Kidney (tissue), 14 donors: Measurements from ENCODE around the gene SMAD7. TPM values are rescaled to one million over a fixed set of nuclear protein-coding genes. Genes with fewer than 3 reads are reported as not detected.

ENCODE experiments used
- DNase-seq, 5 donors: peaks; one replicate each; pipeline ENCODE4 v3.0.0-alpha.2; 2013 to 2020
- FAIRE-seq: peaks from 2 replicates; lab custom pipeline; 2012; peaks lifted over from hg19 to GRCh38; lab: Jason Lieb, UNC
- H3K27ac ChIP-seq, 2 donors: one replicate each; pipeline ENCODE4 v1.7.0; 2013; ENCODE audit warnings: low read depth in 2 of 2, low read length in 2 of 2, inconsistent platforms in 1 of 2
- H3K27me3 ChIP-seq: one replicate; pipeline ENCODE4 v1.7.1; 2013; ENCODE audit warnings: low read length, inconsistent platforms; ENCODE audit not compliant: control insufficient read depth, insufficient read depth
- H3K36me3 ChIP-seq, 3 donors: one replicate each; pipeline versions ENCODE4 v1.7.0 to v1.7.1; 2013; ENCODE audit warnings: low read length in 3 of 3, control low read depth in 1 of 3, inconsistent platforms in 1 of 3; ENCODE audit not compliant: insufficient read depth in 3 of 3, control insufficient read depth in 2 of 3
- H3K4me1 ChIP-seq, 3 donors: one replicate each; pipeline versions ENCODE4 v1.7.0 to v1.7.1; 2013; ENCODE audit warnings: low read length in 3 of 3, inconsistent platforms in 1 of 3, low read depth in 1 of 3; ENCODE audit not compliant: control insufficient read depth in 2 of 3, insufficient read depth in 2 of 3
- H3K4me3 ChIP-seq, 3 donors: one replicate each; pipeline versions ENCODE4 v1.7.0 to v1.8.1; 2013; ENCODE audit warnings: low read length in 3 of 3, control low read depth in 1 of 3, inconsistent platforms in 1 of 3
- H3K9ac ChIP-seq, 3 donors: one replicate each; pipeline versions ENCODE4 v1.7.0 to v1.7.1; 2013; ENCODE audit warnings: low read length in 3 of 3, control low read depth in 1 of 3, inconsistent platforms in 1 of 3
- H3K9me3 ChIP-seq, 3 donors: one replicate each; pipeline versions ENCODE4 v1.7.0 to v1.7.1; 2013; ENCODE audit warnings: low read length in 3 of 3, control low read depth in 1 of 3, inconsistent platforms in 1 of 3; ENCODE audit not compliant: control insufficient read depth in 2 of 3, insufficient read depth in 1 of 3
- CTCF ChIP-seq: IDR thresholded peaks from 3 replicates; pipeline ENCODE4 v1.5.1; 2012; ENCODE audit warnings: mild to moderate bottlenecking, moderate library complexity, borderline replicate concordance; ENCODE audit not compliant: insufficient read depth; ENCODE audit errors: extremely low read depth
- intact Hi-C: fragments of 100-400 bp; cut with DNase I; formaldehyde crosslinking; loops from one replicate; pipeline ENCODE4 v1.11.1; 2022
- polyA plus RNA-seq: library from polyadenylated mRNA; stranded (reverse); fragments of 350-450 nt; fragmentation: Illumina TruSeq; extraction: RNeasy Lipid Tissue Mini Kit (QIAGEN cat#74804); gene quantifications from one replicate; pipeline ENCODE4 v1.2.3, GENCODE V29; 2014; ENCODE audit warnings: low read depth, low replicate concordance; ENCODE audit not compliant: insufficient read depth
- total RNA-seq: library from RNA; stranded (reverse); fragmentation: NEBNext Ultra II Directional; extraction: Animal tissue kit (Norgen Biotek cat#: 25700); gene quantifications from one replicate; pipeline ENCODE4 v1.2.1, GENCODE V29; 2021
- donor health status: control.
- donor health status: control.
- donor health status: control.
- donor health status: control.
- donor health status: control.
- donor health status: DM: yes; HTN: yes; CAD: no.
- donor health status: Normal renal cell carcinoma (clear cell type).

Gene SMAD7
- total and polyA plus RNA-seq, 2 donors from 2014 or later = 17.3 to 32.6 TPM

- DNase-seq = peak in 2 of 5 donors; percentile 50 to 61
- Histone ChIP-seq H3K9ac (peak overlapping the region in 1 of 3 donors; percentile 46), H3K36me3 (peaks cover 2 to 16% (median 9%) of the 10 kb centered on the region in 3 donors), H3K27ac (peak overlapping the region; percentile 37 to 42), H3K4me1 (peaks cover 25 to 72% (median 71%) of the 10 kb centered on the region in 3 donors), H3K27me3 (no peaks in the 10 kb centered on the region), H3K9me3 (no peaks in the 10 kb centered on the region), H3K4me3 (peak overlapping the region in 1 of 3 donors; percentile 13)
- TF ChIP-seq CTCF = no peak
- intact Hi-C loops = no loop called here
- no peak for FAIRE-seq
Measured at GRCh38 chr18:48924630-48925490, 25.9 kb downstream of the SMAD7 start.

- Histone ChIP-seq H3K9ac (peak overlapping the region in 1 of 3 donors; percentile 46), H3K4me1 (peaks cover 22 to 69% (median 63%) of the 10 kb centered on the region in 3 donors), H3K4me3 (peak overlapping the region in 1 of 3 donors; percentile 13), H3K36me3 (peaks cover 2 to 16% (median 9%) of the 10 kb centered on the region in 3 donors), H3K9me3 (no peaks in the 10 kb centered on the region), H3K27ac (peak overlapping the region; percentile 52 to 62), H3K27me3 (no peaks in the 10 kb centered on the region)
- DNase-seq (peak in 4 of 5 donors; percentile 74 to 84 (median 78)), FAIRE-seq (no peak)
- intact Hi-C loops = no loop called here
- TF ChIP-seq CTCF = no peak
Measured at GRCh38 chr18:48923746-48924629, 26.8 kb downstream of the SMAD7 start.

DNA sequence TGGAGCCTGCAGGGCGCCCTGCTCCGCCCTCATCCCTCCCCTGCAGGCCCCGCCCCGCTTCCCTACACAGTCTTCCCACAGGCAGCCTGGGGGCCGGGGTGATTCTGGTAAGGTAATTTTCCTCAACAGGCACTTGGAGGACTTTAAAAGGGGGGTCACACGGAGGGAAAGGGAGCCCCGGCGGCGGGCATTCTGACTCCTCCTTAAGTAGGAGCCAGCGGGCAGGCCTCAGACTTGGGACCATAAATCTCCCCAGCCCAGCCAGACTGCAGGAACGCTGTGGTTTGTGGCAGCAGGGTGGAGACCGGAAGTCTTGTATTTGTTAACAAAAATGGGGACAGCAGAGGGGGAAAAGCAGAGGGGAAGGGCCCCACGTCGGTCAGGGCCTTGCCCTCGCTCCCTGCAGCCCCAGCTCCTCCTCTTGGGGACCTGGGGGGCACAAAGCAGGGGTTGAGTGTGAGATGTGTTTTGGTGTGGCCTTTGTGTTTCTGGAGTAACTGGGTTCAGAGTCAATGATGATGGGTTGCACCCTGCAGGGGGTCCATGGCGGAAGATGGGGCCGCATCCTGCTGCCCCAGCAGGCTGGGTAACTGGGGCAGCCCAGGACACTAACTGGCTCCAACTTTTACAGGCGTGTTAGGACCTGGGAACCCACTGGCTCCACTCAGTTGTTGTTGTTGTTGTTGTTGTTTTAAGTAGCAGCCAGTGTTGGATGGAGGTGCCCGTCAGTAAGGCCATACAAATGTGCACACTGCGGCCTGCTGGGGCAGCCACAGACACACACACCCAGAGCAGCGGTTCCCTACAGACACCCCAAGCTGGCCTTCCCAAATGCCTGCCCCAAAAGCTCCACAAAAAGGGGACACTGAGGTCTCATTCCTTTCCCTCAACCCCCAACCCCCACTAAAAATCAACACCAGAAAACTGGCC lies 27.7 kb downstream of the SMAD7 start:
- Histone ChIP-seq H3K27ac (peak overlapping the region; percentile 52 to 62), H3K9me3 (no peaks in the 10 kb centered on the region), H3K36me3 (peaks cover 2 to 16% (median 9%) of the 10 kb centered on the region in 3 donors), H3K4me3 (peak overlapping the region in 1 of 3 donors; percentile 27), H3K27me3 (no peaks in the 10 kb centered on the region), H3K9ac (peak overlapping the region in 1 of 3 donors; percentile 38), H3K4me1 (peaks cover 19 to 61% (median 59%) of the 10 kb centered on the region in 3 donors)
- no peak for FAIRE-seq
- DNase-seq = peak; percentile 84 to 93 (median 91)
- intact Hi-C loops = no loop called here
- TF ChIP-seq CTCF = no peak
